NCI-H1048 (cell line): Measurements from ENCODE around the gene NT5DC1.

ENCODE experiments used
- DNase-seq: peaks from one replicate; lab custom pipeline; 2025; lab: John Stamatoyannopoulos, UW

Gene NT5DC1

GRCh38 chr6:116244284-116244683 is 143.6 kb downstream of the NT5DC1 start:
- DNase-seq = no peak

DNA sequence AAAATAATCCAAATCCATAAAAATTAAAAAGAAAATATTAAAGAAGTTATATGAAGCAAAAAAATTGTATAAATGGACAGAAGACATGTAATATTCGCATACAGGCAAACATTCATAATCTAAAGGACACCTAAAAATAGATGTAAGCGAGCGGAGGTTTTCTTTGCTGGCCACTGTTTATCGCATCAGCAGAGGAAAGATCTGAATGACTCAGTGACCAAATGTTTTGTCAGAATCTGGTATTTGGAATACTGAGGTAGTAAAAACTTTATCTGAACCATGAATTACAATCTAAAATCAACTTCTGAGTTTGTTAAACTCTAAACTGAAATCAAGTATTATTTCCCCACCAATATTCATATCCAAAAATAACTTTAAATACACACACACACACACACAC is 145.4 kb downstream of the NT5DC1 start:
- DNase-seq = no peak

DNA sequence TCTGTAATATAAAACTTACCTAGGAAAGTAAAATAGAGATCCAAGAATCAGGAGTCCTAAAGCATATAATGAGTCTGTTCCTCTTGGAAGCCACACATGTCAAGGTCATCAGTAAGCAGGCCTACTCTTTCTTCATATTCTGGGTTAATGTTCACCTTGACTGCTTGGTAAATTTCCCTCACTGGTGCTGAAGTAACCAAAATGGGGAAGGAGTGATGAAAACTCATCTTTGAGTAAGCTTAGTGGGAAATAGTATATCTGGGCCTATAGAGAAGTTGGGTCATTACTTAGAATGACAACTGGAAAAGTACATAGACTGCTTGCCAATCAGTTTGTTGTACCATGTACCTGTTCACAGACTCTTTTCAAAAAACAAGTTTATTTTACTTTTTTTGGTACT is 146.6 kb downstream of the NT5DC1 start:
- no peak for DNase-seq

- no peak for DNase-seq
These were observed 147.9 kb downstream of the NT5DC1 start for GRCh38 chr6:116248577-116248976.

- DNase-seq = no peak
These were observed 151.1 kb downstream of the NT5DC1 start for GRCh38 chr6:116251568-116252384.

- no peak for DNase-seq
These were observed 152.5 kb downstream of the NT5DC1 start for GRCh38 chr6:116253188-116253504.

GRCh38 chr6:116253505-116254296 is 153.0 kb downstream of the NT5DC1 start, which contains the start of gene TSPYL4:
TSPYL4 (minus strand) TSS chr6:116254075; CDS start chr6:116254008, 67 bp downstream.
- DNase-seq = peak; percentile 91

DNA sequence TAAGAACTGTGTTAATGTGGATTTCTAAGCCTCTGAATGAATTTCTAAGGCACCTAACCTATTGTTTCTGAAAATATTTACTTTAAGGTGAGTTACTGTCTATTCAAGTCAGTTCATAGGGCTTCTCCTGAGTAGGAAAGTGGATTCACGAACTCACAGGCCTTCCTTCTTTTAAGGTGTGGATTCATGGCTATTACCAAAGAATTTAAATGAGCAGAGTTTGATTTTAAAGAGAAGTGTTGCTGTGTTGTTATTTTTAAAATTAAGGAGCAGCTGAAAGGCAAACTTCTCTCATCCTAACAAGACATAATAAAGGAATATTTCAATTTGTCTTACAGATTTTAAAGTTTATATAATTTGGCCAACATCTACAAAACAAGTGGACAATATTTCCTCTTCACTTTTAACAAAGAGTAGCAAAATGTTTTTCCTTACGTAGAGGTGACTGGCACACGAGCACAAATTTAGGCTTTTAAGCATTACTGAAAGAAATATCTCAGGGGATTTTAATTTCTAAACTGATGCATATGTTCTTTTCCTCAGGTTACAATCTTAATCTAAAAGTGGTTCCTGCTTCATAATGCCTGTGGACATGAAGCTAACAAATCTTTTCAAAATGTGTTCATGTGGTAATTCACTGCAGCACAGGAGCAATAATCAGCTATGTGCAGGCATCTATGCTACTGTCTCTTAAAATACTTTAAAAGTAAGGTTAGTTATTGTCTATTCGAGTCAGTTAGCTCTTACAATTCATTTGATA is 153.8 kb downstream of the NT5DC1 start:
- no peak for DNase-seq

- DNase-seq = no peak
These were observed 154.7 kb downstream of the NT5DC1 start for GRCh38 chr6:116255246-116255800.

GRCh38 chr6:116256694-116257093 is 156.0 kb downstream of the NT5DC1 start:
- DNase-seq = no peak

DNA sequence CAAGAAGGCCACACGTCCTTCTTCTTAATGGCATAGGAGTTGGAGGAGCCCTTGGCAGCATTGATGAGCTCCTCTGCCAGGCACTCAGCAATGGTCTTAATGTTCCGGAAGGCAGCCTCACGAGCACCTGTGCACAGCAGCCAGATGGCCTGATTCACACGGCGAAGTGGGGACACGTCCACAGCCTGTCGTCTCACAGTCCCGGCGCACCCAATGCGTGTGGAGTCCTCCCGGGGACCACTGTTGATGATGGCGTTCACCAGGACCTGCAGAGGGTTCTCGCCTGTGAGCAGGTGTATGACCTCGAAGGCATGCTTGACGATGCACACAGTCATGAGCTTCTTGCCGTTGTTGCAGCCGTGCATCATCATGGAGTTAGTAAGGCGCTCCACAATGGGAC is 157.9 kb downstream of the NT5DC1 start:
- no peak for DNase-seq

- DNase-seq = no peak
These were observed 162.7 kb downstream of the NT5DC1 start for GRCh38 chr6:116263353-116263752.

- no peak for DNase-seq
These were observed 164.6 kb downstream of the NT5DC1 start for GRCh38 chr6:116265041-116265829.

GRCh38 chr6:116266803-116267202 is 166.2 kb downstream of the NT5DC1 start:
- no peak for DNase-seq

- DNase-seq = no peak
These were observed 167.4 kb downstream of the NT5DC1 start for GRCh38 chr6:116267836-116268588.

DNA sequence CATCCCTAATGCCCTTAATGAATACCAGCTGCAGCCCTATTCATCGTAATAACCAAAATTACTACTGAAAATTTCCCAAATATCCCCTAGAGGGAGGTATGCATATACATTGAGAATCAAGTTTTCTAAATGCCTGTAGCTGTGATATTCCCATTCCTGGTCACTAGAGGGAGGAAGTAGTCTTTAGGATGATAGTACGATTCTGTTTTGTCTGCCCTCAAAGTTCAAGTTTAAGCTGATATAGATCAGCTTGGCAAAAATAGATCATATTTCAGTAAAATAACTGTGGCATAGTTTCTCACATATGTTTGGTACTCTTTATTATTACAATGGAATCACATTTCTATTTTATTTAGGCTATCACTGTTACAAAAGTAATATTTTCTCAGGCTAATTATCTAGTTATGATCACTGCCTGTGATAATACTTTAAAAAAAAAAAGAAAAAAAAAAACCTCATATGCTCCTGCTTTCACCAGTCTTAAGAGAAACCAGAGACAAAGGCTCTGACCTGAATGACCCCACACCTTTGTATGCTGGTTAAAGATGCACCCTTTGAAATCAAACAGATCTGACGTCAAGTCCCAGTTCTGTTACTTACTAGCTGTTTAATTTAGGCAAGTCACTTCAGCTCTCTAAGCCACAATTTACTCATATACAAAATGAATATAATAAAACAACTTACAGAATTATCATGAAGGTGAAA is 168.1 kb downstream of the NT5DC1 start:
- no peak for DNase-seq

DNA sequence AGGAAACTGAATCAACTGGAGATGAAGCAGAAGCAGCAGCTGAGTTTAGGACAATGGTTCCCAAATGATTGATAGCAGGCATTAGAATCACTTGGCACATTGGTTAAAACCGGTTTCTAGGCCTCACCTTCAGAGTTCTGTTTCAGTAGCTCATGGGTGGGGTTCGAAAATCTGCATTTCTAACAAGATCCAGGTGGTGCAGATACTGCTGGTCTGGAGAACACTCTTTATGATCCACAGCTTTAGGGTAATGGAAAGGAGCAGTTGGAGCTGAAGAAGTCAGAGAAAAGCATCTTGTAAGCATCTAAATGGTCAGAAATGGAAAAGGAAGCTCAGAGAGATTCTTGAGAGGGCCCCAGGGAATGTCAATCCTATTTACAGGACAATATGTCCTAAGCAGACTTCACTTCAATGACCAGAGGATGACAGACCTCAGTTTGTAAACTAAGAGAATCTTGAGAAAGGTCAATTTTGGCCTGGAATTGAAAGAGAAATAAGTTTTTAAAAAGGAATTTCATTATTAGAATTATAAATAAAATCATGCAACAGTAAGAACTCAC is 170.6 kb downstream of the NT5DC1 start:
- DNase-seq = no peak

- no peak for DNase-seq
These were observed 176.5 kb downstream of the NT5DC1 start for GRCh38 chr6:116277124-116277523.

- no peak for DNase-seq
These were observed 177.8 kb downstream of the NT5DC1 start for GRCh38 chr6:116278481-116278829.

DNA sequence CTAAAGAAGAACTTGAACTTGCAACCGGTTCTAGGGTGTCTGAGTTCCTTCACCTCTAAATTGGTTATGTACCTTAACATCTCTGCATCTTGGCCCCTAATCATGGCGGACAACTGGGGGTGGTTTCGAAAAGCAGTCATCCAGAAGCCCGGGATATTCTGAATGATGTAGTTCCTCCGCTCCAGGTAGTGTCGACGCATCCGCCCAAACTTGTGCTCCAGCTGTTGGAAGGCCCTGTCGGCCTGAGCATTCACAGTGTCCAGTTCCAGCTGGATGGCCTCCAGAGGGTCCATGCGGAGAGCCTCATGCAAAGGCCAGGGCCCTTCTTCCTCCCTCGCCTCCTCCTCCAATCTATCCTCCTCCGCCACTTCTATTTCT is 178.2 kb downstream of the NT5DC1 start:
- no peak for DNase-seq
